ENCODE measurements around the gene GNAS.
"Not testable (repeated sequence)": the region's sequence is repeated elsewhere in the genome, so short reads cannot be mapped to it uniquely, and the experiment has no call there.

GNAS gene

DNA sequence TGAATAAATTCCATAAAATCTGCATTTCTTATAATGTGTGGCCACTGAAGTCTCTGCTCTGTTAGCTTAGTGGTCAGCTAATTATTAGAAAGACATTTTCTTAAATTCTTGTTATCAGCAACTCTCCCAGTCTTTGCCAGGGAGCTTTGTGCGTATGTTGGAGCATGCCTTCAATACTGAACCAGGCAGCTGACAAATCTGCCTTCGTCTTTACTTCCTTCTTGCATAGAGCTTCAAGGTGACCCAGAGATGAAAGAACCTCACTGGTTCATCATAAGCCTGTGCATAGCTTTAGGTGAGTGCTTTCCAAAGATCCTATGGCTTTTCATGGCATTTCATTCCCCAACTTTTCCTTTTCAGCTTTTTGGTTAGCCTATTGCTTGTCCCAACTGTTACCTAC lies 85.6 kb downstream of the GNAS start:
- no peak for DNase-seq

DNA sequence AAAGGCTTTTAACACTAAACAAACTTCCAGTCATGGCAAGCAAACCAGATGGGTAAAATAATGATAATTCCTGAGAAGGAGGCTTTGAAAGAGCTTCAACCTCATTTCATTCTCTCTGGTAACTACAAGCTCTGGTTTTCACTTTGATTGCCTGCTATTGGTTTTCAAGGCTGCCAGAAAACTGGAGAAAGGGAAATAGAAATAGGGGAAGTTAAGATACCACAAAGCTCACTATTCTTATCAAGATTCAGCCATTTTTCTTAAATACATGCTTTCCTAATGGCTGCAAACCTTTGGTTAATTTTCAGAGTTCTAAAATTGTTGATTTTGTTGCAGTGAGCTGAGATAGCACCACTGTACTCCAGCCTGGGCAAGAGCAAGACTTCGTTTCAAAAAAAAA lies 86.0 kb downstream of the GNAS start:
- DNase-seq: no peak

DNA sequence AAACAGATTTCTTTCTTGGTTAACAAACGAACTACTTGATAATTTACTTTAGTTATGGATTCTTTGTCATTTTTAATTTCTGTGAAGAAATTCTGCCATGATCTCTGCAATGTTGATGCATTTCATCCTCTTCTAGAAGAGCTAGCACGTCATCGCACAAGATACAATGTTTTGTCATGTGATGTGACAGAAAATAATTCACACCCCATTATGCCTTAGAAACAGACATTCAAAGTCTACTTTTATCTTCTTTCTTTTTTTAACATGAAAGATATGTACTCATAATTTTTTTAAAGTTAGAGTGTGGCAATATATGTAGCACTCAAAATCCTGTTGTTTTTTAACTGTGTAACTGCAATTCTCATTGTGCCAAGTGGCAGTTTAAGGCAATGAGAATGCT lies 89.0 kb downstream of the GNAS start:
- DNase-seq: no peak

DNA sequence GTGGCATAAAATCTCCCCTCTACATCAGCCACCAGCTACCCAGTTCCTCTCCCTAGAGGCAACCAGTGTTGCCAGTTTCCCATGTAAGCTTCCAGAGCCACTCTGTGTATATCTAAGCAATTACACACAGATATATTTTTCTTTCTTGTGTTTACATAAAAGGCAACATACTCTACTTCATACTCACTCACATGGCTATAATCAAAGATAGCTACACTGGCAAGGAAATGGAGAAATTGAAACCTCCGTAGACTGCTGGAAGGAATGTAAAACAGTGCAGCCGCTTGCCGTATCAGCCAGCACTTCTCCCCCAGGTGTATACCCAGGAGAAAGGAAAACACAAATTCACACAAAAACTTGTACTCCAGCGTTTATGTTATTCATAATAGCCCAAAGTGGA lies 90.0 kb downstream of the GNAS start:
- no peak for DNase-seq

DNA sequence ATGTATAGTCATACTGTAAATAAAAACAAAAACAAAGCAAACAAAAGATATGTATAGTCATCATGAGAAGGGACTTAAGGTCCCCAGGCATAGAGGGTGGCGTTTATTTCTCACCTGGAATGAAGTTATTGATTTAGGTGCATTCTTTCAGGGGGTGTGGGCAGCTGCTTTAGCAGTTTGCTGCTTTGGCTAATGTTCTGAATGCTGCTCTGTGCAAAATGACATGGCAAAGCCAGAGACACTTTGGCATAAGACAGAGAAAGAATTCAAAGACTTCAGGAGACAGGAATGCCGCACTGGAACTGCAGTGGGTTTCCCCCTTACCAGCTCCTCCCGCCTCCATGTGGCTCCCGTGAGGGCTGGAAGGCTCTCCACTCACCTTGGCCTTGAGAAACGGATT lies 92.1 kb downstream of the GNAS start:
- DNase-seq: no peak

DNA sequence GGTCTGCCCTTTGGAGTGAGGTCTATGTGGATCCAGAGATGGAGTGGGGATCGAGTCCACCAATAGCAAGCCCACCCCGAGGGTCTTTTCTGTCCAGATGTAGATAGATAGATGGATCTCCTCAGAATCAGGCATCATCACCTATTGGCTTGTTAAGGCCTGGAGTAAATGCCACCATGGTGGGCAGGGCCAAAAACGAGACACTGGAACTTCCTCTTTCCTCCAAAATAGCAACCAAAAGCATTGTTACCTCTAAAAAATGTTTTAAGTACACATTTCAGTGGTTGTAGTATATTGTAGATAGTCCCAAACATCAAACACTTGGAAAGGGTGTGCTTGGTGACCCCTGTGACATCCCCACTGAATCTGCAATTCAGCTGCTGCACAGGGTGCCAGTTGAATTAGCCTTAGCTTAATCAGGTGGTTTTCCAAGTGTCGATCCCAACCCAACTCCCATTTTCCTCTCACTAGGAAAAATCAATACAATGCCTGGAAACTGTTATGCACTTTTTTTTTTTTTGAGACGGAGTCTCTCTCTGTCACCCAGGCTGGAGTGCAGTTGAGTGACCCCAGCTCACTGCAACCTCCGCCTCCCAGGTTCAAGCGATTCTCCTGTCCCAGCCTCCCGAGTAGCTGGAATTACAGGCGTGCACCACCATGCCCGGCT lies 93.6 kb downstream of the GNAS start:
- DNase-seq: no peak

DNA sequence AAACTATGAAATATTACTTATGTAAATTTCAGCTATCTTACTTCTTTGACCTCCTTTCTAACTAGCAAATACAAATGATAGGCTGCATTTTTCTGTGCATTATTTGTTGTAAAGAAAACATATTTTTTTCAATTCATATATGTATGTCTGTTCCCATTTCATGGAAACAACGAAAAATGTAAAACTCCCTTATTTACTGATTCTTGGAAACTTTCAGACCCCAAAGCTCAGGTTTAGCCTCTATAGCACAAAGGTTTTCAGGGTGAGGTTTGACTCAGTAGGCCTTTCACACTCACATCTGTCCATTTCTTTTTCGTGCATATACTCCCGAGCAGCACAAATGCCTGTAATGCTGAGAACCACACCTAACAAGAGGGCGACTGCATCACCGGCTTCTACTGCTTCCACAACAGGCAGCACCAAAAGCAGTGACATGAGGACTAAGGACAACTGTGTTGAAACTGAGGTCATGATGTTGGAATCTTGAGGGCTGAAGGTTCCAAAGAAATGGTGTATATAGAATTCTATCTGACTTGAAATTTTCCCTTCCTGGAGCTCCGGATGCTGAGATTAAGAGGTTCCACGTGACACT lies 95.4 kb downstream of the GNAS start:
- DNase-seq: not testable (repeated sequence)

DNA sequence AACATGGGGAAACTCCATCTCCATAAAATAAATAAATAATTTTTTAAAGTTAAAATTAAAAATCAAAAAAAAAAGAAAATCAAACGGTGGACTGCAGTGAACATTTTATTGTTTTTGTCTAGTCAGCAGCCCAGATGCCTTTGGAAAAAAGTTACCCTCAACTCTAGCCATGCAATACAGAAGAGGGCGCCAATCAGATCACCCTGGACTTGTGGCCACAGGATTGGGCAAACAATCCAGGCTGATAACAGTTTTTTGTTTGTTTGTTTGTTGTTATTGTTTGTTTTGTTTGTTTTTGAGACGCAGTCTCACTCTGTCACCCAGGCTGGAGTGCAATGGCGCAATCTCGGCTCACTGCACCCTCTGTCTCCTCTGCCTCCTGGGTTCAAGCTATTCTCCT lies 98.1 kb downstream of the GNAS start:
- no peak for DNase-seq

DNA sequence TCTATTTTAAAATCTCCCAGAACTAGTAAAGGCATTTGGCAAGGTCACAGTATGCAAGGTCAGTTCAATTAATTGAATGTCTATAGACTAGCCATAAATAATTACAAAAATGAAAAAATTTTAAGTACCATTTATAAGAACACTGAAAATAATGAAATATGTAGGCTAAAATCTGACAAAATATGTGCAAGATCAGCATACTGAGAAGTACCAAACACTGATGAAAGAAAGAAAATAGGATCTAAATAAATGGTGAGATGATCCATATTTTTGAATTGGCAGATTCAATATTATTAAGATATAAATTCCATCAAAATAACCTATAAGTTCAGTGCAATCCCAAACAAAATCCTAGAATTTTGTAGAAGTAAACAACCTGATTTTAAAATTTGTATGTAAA lies 100.5 kb downstream of the GNAS start:
- DNase-seq: no peak

DNA sequence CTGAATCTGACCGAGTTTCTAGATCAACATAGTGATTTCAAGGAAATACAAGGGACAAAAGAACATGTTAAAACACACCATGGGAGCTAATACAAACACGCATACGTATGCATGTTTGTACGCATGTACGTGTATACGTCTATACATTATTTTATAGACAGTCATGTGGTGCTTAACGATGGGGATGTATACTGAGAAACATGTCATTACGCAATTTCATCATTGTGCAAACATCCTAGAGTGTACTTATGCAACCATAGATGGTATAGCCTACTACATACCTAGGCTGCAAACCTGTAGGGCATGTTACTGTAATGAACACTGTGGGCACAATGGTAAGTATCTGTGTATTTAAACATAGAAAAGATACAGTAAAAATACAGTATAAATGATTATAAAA lies 103.6 kb downstream of the GNAS start:
- no peak for DNase-seq

DNA sequence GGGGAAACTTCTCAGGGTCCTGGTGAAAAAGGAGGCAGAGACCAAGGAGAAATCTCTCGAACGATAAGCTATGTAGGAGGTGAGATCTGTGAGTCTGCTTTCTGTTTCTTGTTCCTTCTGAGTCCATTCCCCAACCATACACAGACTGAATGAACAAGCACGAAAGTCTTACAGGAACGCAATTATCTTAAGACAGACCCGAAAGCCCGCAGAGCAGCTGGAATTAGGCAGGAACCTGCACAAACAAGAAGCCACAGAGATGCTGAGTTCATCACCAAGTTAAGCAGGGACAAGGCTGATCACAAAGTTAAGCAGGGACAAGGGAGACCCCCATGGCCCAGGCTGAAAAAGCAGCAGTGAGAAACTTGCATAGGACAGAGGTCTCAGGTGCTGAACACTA lies 107.1 kb downstream of the GNAS start:
- no peak for DNase-seq

Data from CD4-positive, alpha-beta T cell treated with Interleukin-12 subunit alpha and Interleukin-12 subunit beta, for 1 hour (primary cell).